C4-2B (cell line): ENCODE results near the gene CHTOP.

Experiments used
- ZFX ChIP-seq: fragments of 450-650 bp; IDR thresholded peaks from 2 replicates; pipeline ENCODE4 v1.6.1; 2017
- TF ChIP-seq, protein P1 (sequence below): fragments of 450-650 bp; conservative IDR thresholded peaks from 2 replicates; pipeline ENCODE4 v1.5.1; 2017; ENCODE audit warnings: mild to moderate bottlenecking

DNA sequence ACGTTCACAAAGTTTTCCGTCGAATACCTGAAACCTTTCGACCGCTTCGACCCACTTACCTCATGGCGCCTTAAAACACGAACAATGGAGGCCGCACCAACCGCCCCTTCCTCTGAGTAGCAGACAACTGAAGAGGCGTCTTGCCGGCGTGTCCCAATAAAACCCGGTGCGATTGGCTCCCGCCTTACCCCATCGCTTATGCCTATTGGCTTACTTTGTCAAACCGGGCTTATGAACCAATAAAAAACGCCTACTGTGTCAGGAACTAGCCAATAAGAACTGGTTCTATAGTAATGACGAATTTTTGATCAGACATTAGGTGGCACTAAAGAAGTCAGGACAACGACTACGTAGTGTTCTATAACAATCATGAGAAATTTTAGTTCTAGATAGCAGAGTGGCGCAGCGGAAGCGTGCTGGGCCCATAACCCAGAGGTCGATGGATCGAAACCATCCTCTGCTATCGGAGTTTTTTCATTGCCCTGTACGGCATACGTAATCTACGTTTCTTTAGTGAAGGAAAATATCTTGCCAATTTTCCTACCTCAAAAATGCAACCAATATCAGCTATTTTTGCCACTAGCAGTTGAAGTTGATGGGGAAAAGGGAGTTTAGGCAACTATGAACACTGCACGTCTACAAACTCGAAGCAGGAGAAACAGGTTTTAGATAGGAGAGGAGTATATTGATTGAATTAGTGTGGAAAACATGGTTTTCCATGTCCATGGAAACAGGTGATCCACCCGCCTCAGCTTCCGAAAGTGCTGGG lies 37.2 kb downstream of the CHTOP start, which contains the start of gene ILF2:
- TF ChIP-seq, protein P1, sequence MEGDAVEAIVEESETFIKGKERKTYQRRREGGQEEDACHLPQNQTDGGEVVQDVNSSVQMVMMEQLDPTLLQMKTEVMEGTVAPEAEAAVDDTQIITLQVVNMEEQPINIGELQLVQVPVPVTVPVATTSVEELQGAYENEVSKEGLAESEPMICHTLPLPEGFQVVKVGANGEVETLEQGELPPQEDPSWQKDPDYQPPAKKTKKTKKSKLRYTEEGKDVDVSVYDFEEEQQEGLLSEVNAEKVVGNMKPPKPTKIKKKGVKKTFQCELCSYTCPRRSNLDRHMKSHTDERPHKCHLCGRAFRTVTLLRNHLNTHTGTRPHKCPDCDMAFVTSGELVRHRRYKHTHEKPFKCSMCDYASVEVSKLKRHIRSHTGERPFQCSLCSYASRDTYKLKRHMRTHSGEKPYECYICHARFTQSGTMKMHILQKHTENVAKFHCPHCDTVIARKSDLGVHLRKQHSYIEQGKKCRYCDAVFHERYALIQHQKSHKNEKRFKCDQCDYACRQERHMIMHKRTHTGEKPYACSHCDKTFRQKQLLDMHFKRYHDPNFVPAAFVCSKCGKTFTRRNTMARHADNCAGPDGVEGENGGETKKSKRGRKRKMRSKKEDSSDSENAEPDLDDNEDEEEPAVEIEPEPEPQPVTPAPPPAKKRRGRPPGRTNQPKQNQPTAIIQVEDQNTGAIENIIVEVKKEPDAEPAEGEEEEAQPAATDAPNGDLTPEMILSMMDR, result no peak; the same call in 1 of the 2 replicates
- no peak for TF ChIP-seq ZFX
